ENCODE data around the gene DLG2.

DLG2 gene

DNA sequence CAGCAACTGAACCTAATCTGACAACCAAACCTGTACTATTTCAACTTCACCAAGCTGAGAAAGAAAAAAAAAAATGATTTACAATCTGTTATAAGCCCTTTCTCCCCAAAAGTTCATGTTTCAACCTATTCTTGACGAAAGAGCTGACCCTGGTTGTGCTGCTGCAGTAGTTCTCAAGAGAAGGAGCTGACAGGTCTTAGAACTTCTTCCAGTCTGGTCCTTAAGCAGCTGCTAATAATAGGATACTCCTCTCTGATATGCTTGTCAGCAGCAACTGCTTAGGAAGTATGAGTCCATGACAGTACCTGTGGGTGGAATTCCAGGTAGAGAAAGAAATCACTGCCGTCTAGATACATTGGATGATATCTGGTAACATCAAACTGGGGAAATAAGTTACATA lies 1605.9 kb downstream of the DLG2 start:
- Mint-ChIP-seq H3K4me3 (no peak overlapping the region), H3K4me1 (ENCODE audit: low read depth) (no peaks in the 10 kb centered on the region), H3K27ac (no peak overlapping the region), H3K9me3 (no peaks in the 10 kb centered on the region), H3K36me3 (ENCODE audit: low read depth) (no peaks in the 10 kb centered on the region), H3K27me3 (no peaks in the 10 kb centered on the region)
- intact Hi-C loops (cut with micrococcal nuclease), result no loop called here

- H3K36me3 Mint-ChIP-seq (ENCODE audit: low read depth), result no peaks in the 10 kb centered on the region
- no peaks in the 10 kb centered on the region for H3K27me3 Mint-ChIP-seq
- no peak overlapping the region for H3K4me3 Mint-ChIP-seq
- no peaks in the 10 kb centered on the region for H3K9me3 Mint-ChIP-seq
- intact Hi-C loops (cut with micrococcal nuclease), result no loop called here
- no peaks in the 10 kb centered on the region for H3K4me1 Mint-ChIP-seq (ENCODE audit: low read depth)
- H3K27ac Mint-ChIP-seq, result no peak overlapping the region
These were observed 1607.5 kb downstream of the DLG2 start for GRCh38 chr11:84019571-84020194.

DNA sequence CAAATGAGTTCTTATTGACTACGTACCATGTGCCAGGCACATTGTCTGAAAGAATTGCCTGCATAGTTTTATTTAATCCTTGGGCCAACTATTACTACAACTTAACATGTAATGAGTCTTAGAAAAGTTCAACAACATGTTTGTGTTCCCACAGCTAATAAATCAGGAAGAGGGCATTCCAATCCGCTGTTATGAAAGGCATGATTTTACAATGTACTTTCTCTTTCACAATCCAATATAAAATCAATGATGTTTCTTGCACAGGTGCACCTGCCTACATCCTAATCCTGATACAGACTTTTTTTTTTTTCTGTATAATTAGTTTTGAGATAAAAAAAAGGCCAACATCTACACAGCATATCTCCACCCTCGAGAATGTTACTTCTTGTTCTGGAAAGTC lies 1612.6 kb downstream of the DLG2 start:
- H3K4me1 Mint-ChIP-seq (ENCODE audit: low read depth), result no peaks in the 10 kb centered on the region
- H3K9me3 Mint-ChIP-seq, result no peaks in the 10 kb centered on the region
- no peak overlapping the region for H3K4me3 Mint-ChIP-seq
- no peaks in the 10 kb centered on the region for H3K36me3 Mint-ChIP-seq (ENCODE audit: low read depth)
- no peaks in the 10 kb centered on the region for H3K27me3 Mint-ChIP-seq
- intact Hi-C loops (cut with micrococcal nuclease), result no loop called here
- H3K27ac Mint-ChIP-seq, result no peak overlapping the region

DNA sequence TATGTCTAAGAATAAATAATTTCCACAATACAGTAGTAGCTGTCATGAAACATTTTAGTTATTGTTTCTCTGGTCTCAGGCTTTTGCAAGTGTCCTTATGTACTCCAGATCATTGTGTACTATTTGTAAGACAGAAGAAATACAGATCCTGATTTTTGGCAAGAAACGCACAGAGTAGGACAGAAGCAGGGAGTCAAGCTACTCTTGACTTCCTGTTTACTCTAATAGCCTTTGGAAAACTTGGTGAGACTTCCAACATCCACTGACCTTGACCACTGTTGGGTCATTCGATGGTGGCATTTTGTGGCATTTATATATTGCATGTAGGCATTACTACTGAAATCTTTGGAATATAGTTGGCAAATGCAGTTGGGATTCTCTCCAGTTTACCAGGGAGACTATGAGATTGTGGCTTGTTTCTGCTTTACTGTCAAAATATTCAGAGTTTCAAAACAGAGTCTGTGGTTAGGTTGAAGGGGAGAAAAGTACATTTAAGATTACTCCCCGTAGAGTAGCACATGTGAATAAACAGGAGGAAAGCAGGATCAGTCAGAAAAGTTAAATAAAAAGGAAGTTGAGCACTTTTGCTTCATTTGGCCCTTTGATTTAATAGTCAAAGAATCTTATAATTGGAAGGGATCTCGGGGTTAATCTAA lies 1614.8 kb downstream of the DLG2 start:
- Mint-ChIP-seq H3K27ac (no peak overlapping the region), H3K36me3 (ENCODE audit: low read depth) (no peaks in the 10 kb centered on the region), H3K4me3 (no peak overlapping the region), H3K27me3 (no peaks in the 10 kb centered on the region), H3K9me3 (no peaks in the 10 kb centered on the region), H3K4me1 (ENCODE audit: low read depth) (no peaks in the 10 kb centered on the region)
- intact Hi-C loops (cut with micrococcal nuclease), result no loop called here

- no peak overlapping the region for H3K4me3 Mint-ChIP-seq
- no peaks in the 10 kb centered on the region for H3K27me3 Mint-ChIP-seq
- peaks cover 71% of the 10 kb centered on the region for H3K9me3 Mint-ChIP-seq
- H3K36me3 Mint-ChIP-seq (ENCODE audit: low read depth), result no peaks in the 10 kb centered on the region
- intact Hi-C loops (cut with micrococcal nuclease), result no loop called here
- no peak overlapping the region for H3K27ac Mint-ChIP-seq
- H3K4me1 Mint-ChIP-seq (ENCODE audit: low read depth), result no peaks in the 10 kb centered on the region
These were observed 1624.0 kb downstream of the DLG2 start for GRCh38 chr11:84003181-84003580.

- H3K27ac Mint-ChIP-seq, result no peak overlapping the region
- H3K4me1 Mint-ChIP-seq (ENCODE audit: low read depth), result no peaks in the 10 kb centered on the region
- intact Hi-C loops (cut with micrococcal nuclease), result no loop called here
- H3K9me3 Mint-ChIP-seq, result peaks cover 68% of the 10 kb centered on the region
- H3K27me3 Mint-ChIP-seq, result no peaks in the 10 kb centered on the region
- no peaks in the 10 kb centered on the region for H3K36me3 Mint-ChIP-seq (ENCODE audit: low read depth)
- H3K4me3 Mint-ChIP-seq, result no peak overlapping the region
These were observed 1628.2 kb downstream of the DLG2 start for GRCh38 chr11:83998921-83999320.

- Mint-ChIP-seq H3K27ac (no peak overlapping the region), H3K4me3 (no peak overlapping the region), H3K4me1 (ENCODE audit: low read depth) (no peaks in the 10 kb centered on the region), H3K9me3 (peaks cover 16% of the 10 kb centered on the region), H3K27me3 (no peaks in the 10 kb centered on the region), H3K36me3 (ENCODE audit: low read depth) (no peaks in the 10 kb centered on the region)
- intact Hi-C loops (cut with micrococcal nuclease), result no loop called here
These were observed 1636.9 kb downstream of the DLG2 start for GRCh38 chr11:83990160-83990733.

DNA sequence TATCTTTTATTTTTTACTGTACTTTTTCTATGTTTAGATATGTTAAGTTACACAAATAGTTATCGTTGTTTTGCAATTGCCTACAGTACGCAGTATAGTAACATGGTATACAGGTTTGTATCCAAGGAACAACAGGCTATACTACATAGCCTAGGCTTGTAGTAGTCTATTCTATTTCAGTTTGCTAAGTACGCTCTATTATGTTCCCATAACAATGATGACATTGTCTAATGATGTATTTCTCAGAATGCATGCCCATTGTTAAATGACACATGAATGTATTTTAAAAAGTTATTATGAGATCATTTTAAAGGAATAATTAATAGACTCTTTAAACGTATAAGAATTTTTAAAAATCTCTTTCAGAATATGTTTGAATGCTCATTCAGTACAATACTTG lies 1644.3 kb downstream of the DLG2 start:
- H3K9me3 Mint-ChIP-seq, result peaks cover 11% of the 10 kb centered on the region
- no peaks in the 10 kb centered on the region for H3K27me3 Mint-ChIP-seq
- H3K4me1 Mint-ChIP-seq (ENCODE audit: low read depth), result no peaks in the 10 kb centered on the region
- intact Hi-C loops (cut with micrococcal nuclease), result no loop called here
- no peak overlapping the region for H3K27ac Mint-ChIP-seq
- H3K4me3 Mint-ChIP-seq, result no peak overlapping the region
- no peaks in the 10 kb centered on the region for H3K36me3 Mint-ChIP-seq (ENCODE audit: low read depth)

- Mint-ChIP-seq H3K27me3 (no peaks in the 10 kb centered on the region), H3K4me3 (no peak overlapping the region), H3K4me1 (ENCODE audit: low read depth) (no peaks in the 10 kb centered on the region), H3K9me3 (no peaks in the 10 kb centered on the region), H3K27ac (no peak overlapping the region), H3K36me3 (ENCODE audit: low read depth) (no peaks in the 10 kb centered on the region)
- intact Hi-C loops (cut with micrococcal nuclease), result no loop called here
These were observed 1647.6 kb downstream of the DLG2 start for GRCh38 chr11:83979593-83979992.

- Mint-ChIP-seq H3K27me3 (no peaks in the 10 kb centered on the region), H3K4me1 (ENCODE audit: low read depth) (no peaks in the 10 kb centered on the region), H3K27ac (no peak overlapping the region), H3K36me3 (ENCODE audit: low read depth) (no peaks in the 10 kb centered on the region), H3K9me3 (no peaks in the 10 kb centered on the region), H3K4me3 (no peak overlapping the region)
- intact Hi-C loops (cut with micrococcal nuclease), result no loop called here
These were observed 1648.2 kb downstream of the DLG2 start for GRCh38 chr11:83978942-83979341.

- Mint-ChIP-seq H3K27ac (no peak overlapping the region), H3K4me1 (ENCODE audit: low read depth) (no peaks in the 10 kb centered on the region), H3K27me3 (no peaks in the 10 kb centered on the region), H3K4me3 (no peak overlapping the region), H3K9me3 (no peaks in the 10 kb centered on the region), H3K36me3 (ENCODE audit: low read depth) (no peaks in the 10 kb centered on the region)
- intact Hi-C loops (cut with micrococcal nuclease), result no loop called here
These were observed 1651.1 kb downstream of the DLG2 start for GRCh38 chr11:83976086-83976485.

GRCh38 chr11:83972536-83972935 lies 1654.6 kb downstream of the DLG2 start:
- Mint-ChIP-seq H3K27ac (no peak overlapping the region), H3K4me3 (no peak overlapping the region), H3K4me1 (ENCODE audit: low read depth) (no peaks in the 10 kb centered on the region), H3K36me3 (ENCODE audit: low read depth) (no peaks in the 10 kb centered on the region), H3K9me3 (no peaks in the 10 kb centered on the region), H3K27me3 (no peaks in the 10 kb centered on the region)
- intact Hi-C loops (cut with micrococcal nuclease), result no loop called here

GRCh38 chr11:83971063-83971462 lies 1656.1 kb downstream of the DLG2 start:
- no peaks in the 10 kb centered on the region for H3K27me3 Mint-ChIP-seq
- H3K4me3 Mint-ChIP-seq, result no peak overlapping the region
- no peak overlapping the region for H3K27ac Mint-ChIP-seq
- intact Hi-C loops (cut with micrococcal nuclease), result no loop called here
- H3K4me1 Mint-ChIP-seq (ENCODE audit: low read depth), result no peaks in the 10 kb centered on the region
- no peaks in the 10 kb centered on the region for H3K36me3 Mint-ChIP-seq (ENCODE audit: low read depth)
- no peaks in the 10 kb centered on the region for H3K9me3 Mint-ChIP-seq

DNA sequence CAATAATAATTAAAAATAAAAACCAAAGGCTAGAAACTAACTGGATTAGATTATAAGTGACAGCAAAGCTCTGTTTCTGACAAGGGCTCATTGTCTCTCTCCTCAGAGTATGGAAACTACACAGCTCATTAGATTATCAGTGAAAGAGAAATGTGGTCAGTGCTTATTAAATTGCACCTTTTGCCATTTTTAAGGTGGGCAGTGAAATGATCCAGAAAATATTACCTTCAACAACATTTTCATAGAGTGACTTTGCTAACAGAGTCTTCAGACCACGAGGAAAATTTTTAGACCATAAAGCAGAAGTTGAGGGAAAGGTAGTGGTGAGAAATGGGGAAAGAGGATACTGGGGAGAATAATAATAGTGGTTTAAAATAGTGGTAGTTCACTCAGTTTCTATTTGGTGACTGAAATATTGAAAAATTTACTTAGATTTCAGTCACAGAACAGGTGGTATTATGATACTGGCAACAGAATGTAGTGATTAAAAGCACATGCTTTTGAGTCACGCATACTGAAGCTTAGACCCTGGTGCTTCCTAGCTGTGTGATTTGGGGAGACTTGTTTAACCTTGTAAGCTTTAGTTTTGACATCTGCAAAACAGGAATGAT lies 1657.0 kb downstream of the DLG2 start:
- Mint-ChIP-seq H3K9me3 (no peaks in the 10 kb centered on the region), H3K27me3 (no peaks in the 10 kb centered on the region), H3K27ac (no peak overlapping the region), H3K4me1 (ENCODE audit: low read depth) (no peaks in the 10 kb centered on the region), H3K4me3 (no peak overlapping the region), H3K36me3 (ENCODE audit: low read depth) (no peaks in the 10 kb centered on the region)
- intact Hi-C loops (cut with micrococcal nuclease), result no loop called here
